GM10266 (cell line): ENCODE measurements around the gene ARHGAP42.

Experiments
- DNase-seq: peaks from one replicate; pipeline ENCODE4 v3.0.0; 2012; ENCODE audit errors: extremely low spot score
- CTCF ChIP-seq: IDR thresholded peaks from 2 replicates; pipeline ENCODE4 v1.5.1; 2012; ENCODE audit warnings: mild to moderate bottlenecking, low read depth; ENCODE audit not compliant: control insufficient read depth, insufficient read depth; ENCODE audit errors: missing control alignments

Gene ARHGAP42

GRCh38 chr11:100806296-100806695 is 119.2 kb downstream of the ARHGAP42 start:
- no peak for TF ChIP-seq CTCF
- no peak for DNase-seq

DNA sequence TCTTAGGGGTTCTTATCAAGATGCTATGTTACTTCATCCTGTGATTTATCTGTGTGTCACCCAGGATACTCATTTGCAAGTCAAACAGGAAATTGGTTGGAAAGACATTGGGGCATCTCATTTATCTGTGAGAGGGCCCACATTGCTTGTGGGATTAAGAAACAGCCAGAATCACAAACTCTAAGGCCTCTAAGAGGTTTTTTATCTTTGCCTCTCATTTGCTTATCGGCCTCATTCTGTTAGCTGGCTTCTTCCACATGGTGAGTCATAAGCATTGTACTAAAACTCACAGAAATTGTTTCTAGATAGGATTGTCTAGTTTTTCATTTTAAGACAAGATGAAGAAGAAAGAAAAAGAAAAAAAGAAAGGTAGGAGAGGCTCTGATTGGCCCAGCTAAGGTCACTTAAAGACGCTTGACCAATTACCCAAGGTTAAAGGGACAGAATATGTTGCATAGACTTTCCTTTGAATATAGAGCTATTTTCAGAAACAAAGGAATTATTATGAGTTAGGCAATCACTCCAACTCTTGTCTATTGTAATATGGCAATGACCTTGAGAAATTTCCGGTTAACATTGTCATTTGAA is 121.9 kb downstream of the ARHGAP42 start:
- TF ChIP-seq CTCF, result no peak
- DNase-seq, result no peak

- TF ChIP-seq CTCF, result no peak
- no peak for DNase-seq
Observed at GRCh38 chr11:100810146-100810545, 123.1 kb downstream of the ARHGAP42 start.

DNA sequence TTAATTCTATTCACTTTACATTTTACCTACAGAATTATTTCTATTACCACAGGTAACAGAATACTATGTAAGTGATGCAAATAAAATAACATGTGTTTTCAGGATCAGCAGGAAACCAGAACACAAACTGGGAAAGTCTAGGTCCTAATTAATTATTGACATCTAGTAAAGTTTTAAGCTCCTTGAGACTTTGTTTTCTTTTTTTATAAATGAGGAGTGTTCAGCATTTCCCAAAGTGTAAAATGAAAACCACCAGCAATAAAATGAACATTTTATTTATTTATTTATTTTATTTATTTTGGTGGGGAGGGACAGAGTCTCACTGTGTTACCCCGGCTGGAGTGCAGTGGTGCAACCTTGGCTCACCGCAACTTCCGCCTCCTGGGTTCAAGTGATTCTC is 123.6 kb downstream of the ARHGAP42 start:
- no peak for TF ChIP-seq CTCF
- DNase-seq, result no peak

DNA sequence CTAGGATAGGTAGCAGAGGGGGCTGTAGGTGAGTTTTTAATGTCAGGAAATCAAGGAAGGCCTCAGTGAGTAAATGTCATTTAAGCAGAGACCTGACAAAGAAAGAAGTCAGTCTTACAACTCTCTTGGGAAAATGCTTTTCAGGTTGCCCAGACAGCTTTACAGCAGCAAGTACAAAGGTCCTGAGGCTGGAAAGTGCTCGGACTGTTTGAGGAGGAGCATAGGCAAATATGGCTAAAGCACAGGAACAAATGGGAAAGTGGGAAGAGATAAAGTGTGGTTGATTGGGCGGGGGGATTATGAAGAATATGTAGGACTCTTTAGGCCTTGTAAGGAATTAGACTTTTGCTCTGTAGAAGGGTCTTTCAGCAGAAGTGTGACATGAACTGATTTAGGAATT is 125.4 kb downstream of the ARHGAP42 start:
- DNase-seq, result no peak
- no peak for TF ChIP-seq CTCF

- TF ChIP-seq CTCF, result no peak
- no peak for DNase-seq
Observed at GRCh38 chr11:100815787-100816330, 128.8 kb downstream of the ARHGAP42 start.

GRCh38 chr11:100816823-100817222 is 129.7 kb downstream of the ARHGAP42 start:
- no peak for TF ChIP-seq CTCF
- no peak for DNase-seq
